HG03342 (cell line): ENCODE results near the gene GLIS2.

Source experiments
- ATAC-seq: cut with Tn5 transposase; IDR thresholded peaks from one replicate; pipeline ENCODE4 v1.9.1; 2021; ENCODE audit warnings: mild to moderate bottlenecking, moderate library complexity; ENCODE audit not compliant: unreplicated experiment

GLIS2 gene

GRCh38 chr16:4381072-4381934, 65.4 kb downstream of the GLIS2 start:
- ATAC-seq: no peak

GRCh38 chr16:4381935-4382794, 66.3 kb downstream of the GLIS2 start:
- no peak for ATAC-seq

DNA sequence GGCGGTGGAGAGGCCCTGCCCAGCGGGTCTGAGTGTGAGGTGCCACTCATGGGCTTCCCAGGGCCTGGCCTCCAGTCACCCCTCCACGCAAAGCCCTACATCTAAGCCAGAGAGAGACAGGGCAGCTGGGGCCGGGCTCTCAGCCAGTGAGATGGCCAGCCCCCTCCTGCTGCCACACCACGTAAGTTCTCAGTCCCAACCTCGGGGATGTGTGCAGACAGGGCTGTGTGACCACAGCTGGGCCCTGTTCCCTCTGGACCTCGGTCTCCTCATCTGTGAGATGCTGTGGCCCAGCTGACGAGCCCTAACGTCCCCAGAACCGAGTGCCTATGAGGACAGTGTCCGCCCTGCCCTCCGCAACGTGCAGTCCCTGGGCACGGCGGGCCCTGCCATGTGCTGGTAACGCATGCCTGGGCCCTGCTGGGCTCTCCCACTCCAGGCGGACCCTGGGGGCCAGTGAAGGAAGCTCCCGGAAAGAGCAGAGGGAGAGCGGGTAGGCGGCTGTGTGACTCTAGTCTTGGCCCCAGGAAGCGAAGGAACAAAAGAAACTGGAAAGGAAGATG, 67.0 kb downstream of the GLIS2 start:
- no peak for ATAC-seq

DNA sequence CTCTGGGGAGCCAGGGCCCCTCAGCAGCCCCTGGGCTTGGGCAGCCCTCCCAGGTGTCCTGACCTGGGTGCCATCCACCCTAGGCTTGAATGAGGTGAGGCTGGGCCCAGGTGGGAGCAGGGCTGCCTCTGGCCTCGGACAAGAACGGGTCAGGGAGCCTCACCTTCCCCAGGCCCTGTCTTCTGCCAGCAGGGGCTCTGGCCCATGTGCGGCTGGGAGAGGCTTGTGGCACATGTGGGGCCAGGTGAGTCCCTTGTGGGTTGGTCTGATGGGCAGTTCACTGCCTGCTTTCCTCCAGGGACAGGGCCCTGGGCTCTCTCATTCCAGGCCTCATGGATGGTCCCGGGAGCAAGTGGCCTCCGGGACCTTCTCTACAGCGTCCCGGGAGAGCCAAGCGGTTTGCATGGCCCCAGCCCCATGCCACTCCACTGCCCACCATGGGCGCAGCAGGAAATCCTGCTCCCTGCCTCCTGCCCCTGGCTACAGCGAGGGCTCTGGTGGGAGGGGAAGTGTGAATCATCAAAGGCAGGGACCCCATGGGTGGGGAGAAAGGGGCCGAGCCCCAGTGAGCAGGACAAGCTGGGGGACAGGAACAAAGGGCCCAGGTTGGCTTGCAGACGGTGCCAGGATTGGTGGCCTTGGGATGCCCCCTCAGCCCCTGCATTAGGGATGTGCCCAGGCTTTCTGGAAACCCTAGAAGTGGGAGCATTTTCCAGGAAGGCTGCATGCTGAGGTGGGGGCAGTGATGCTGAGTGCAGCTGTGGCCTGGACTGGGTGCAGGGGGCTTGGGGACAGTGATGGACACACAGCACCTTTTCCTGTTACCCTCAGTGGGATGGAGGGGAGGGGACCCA, 68.0 kb downstream of the GLIS2 start:
- ATAC-seq: no peak

DNA sequence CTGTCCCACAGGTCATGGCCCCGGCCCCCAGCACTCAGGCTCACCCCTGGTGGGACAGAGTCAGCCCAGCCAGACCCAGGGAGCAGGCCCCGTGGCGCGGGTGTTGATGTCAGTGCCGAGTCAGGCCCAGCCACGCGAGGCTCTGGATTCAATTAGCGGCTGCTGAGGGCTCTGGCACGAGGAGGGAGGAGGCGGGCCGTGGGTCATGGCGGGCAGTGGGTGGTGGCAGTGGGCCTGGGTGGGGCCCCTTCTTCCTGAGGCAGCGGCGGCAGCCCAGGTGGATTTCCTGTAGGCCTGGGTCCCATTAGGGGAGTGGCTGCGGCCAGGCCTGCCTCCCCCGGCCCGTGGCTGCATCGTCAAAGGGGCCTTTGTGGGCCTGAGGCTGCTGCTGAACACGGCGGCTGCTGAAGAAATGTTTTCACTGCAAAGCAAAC, 68.7 kb downstream of the GLIS2 start:
- no peak for ATAC-seq

- no peak for ATAC-seq
These were observed 69.4 kb downstream of the GLIS2 start for GRCh38 chr16:4385066-4385788.

DNA sequence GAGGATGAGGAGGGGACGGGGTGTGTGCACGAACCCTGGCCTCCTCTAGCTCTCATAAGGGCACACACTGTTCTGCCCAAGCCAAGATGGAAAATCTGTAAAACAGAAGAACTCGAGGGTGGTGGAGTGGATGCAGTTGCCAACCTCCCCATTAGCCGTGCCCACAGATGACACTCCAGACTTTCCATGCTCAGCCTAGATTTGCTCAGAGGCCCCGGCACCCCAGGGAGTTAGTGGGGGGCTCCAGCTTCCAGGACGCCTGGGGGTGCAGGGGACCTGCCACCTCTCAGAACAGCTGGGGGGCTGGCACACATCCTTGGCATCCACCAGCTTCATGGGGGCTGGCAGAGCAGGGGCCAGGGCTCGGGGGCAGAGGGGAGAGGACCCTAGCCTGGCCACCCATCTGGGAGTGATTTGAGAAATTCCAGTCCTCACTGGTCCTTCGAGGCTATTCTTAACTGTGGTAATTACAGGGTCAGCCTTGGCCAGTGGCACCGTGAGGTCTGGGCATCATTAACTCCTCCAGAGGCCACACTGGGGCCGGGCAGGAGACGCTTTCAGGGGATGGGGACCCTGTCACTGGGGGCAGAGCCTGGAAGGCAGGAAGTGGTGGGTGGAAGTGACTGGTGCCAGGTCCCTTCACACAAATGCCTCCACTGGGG, 70.1 kb downstream of the GLIS2 start:
- ATAC-seq: no peak

DNA sequence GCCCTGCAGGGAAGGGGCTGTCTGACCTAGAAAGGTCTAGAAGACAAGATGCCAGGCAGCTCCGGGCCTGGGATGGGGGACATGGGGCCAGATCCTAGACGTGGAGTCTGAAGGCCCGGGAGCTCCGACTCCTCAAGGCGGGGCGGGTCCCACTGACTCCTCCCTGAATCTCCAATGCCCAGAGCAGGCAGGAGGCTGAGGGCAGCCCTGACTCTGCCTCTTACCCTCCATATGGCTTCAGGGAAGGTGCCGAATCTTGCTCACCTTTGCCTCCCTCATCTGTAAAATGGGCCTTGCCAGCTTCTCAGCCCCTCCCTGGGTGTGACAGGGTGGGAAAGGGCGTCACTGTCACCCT, 70.6 kb downstream of the GLIS2 start:
- ATAC-seq: no peak

DNA sequence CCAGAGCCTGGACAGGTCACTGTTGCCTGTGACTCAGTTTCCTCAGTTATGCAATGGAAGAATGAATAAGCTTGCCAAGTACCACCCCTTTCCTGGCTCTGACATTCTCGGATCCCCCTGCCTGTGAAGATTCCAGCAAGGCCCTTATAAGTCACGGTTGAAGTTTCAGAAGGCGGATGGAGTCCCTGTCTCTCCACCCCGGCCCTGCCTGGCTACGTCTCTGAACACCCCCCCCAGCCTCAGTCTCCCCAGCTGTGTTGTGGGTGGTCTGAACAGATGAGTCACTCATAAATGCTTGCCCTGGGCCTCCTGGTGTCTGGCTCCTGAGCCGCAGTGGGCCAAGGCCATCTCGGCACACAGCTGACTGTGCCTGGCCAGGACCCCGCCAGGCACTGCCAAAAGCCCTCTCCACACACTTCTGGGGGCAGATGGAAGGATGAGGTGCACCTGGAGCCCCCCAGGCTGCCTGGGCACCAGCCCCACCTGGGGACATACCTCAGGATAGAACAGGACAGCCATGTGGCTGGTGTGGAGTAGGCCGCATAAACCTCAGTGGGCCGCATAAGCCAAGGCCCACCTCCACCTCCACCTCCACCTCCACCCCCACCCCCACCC, 71.2 kb downstream of the GLIS2 start:
- no peak for ATAC-seq

DNA sequence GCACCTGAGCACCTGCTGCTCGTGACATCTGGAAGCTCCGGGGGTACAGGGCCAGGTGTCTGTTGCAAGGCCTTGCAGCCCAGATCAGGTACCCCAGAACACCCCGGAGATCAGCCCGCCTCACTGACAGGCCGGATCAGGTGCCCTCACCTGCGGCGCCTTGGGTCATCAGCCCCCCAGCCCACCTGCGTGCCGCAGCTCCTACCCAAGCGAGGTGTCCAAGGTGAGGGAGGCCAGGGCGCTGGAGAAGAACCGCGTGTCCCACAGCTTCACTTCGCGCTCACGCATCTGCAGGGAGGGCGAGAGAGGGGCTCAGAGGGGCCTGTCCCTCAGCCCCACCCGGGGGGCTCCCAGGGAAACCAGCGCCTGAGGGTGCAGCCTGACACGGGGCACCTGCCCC, 71.9 kb downstream of the GLIS2 start:
- ATAC-seq: no peak

- ATAC-seq: no peak
These were observed 72.6 kb downstream of the GLIS2 start for GRCh38 chr16:4388271-4389021.
